Activated T-helper 2 cell treated with anti-CD3 and anti-CD28 coated beads, Interferon-gamma antibody, Interleukin-2, Interleukin-4, amounts not matched to agents 10 μg/mL and 5 μg/mL and 100 μg/mL, durations not matched to agents 14 hours and 24 hours and 36 hours (primary cell): ENCODE measurements around the gene COL5A1. TPM values are rescaled to one million over a fixed set of nuclear protein-coding genes. Genes with fewer than 3 reads are reported as not detected.

Experiments used
- DNase-seq: peaks from one replicate; pipeline ENCODE4 v3.0.0; 2021; ENCODE audit warnings: low spot score
- H3K27ac Mint-ChIP-seq: one replicate; pipeline ENCODE4 v1.8.0; 2021; ENCODE audit warnings: mixed read lengths
- H3K27me3 Mint-ChIP-seq: one replicate; pipeline ENCODE4 v1.8.0; 2021; ENCODE audit warnings: low read depth, mixed read lengths
- H3K36me3 Mint-ChIP-seq: one replicate; pipeline ENCODE4 v1.8.0; 2021; ENCODE audit warnings: low read depth, mixed read lengths
- H3K4me1 Mint-ChIP-seq: one replicate; pipeline ENCODE4 v1.8.0; 2021; ENCODE audit warnings: low read depth, mixed read lengths
- H3K4me3 Mint-ChIP-seq: one replicate; pipeline ENCODE4 v1.8.0; 2021; ENCODE audit warnings: low read depth, mild to moderate bottlenecking, moderate library complexity, mixed read lengths
- H3K9me3 Mint-ChIP-seq: one replicate; pipeline ENCODE4 v1.8.0; 2021; ENCODE audit warnings: mixed read lengths
- intact Hi-C: fragments of 100-400 bp; cut with micrococcal nuclease; formaldehyde crosslinking; loops from one replicate; pipeline ENCODE4 v1.15.1; 2023
- total RNA-seq: library from RNA; stranded (reverse); gene quantifications from 2 replicates; pipeline ENCODE4 v1.2.3, GENCODE V29; 2022

COL5A1 gene
- total RNA-seq, 1 donor from 2014 or later: not detected

DNA sequence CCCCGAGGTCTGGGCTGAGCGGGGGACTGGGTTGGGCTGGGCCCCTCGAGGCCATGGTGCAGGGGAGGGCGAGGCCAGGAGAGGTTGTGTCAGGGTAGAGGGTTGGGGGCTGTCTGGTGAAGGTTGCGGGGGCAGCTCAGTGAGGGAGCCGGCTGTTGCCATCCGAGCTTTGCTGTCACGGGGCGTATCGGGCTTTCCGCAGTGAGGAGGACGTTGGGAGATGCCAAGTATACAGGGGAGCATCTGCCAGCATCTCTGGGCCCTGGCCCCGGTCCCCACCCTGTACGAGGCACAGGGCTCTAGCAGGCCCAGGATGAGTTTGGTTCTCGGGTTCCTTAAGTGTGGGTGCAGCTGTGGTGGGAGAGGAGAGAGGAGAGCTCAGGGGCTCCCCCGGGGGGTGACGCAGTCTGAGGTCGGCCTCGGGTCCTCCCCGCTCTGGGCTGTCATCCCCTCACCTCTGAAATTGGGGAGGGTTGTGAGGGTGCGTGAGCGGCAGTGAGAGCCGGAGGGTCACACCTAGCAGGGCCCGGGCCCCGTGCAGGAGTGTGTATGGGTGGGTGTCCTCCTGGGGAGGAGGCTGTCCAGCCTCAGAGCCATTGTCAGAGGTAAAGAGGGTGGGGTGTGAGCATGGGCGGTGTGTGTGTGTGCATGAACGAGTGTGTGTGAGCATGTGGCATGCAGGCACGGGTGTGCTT lies 87.3 kb downstream of the COL5A1 start:
- H3K4me3 Mint-ChIP-seq: no peak overlapping the region
- H3K4me1 Mint-ChIP-seq: peaks cover 9% of the 10 kb centered on the region
- H3K9me3 Mint-ChIP-seq: peaks cover 4% of the 10 kb centered on the region
- H3K27me3 Mint-ChIP-seq: no peaks in the 10 kb centered on the region
- H3K36me3 Mint-ChIP-seq: no peaks in the 10 kb centered on the region
- DNase-seq: no peak
- no peak overlapping the region for H3K27ac Mint-ChIP-seq
- intact Hi-C loops: no loop called here

DNA sequence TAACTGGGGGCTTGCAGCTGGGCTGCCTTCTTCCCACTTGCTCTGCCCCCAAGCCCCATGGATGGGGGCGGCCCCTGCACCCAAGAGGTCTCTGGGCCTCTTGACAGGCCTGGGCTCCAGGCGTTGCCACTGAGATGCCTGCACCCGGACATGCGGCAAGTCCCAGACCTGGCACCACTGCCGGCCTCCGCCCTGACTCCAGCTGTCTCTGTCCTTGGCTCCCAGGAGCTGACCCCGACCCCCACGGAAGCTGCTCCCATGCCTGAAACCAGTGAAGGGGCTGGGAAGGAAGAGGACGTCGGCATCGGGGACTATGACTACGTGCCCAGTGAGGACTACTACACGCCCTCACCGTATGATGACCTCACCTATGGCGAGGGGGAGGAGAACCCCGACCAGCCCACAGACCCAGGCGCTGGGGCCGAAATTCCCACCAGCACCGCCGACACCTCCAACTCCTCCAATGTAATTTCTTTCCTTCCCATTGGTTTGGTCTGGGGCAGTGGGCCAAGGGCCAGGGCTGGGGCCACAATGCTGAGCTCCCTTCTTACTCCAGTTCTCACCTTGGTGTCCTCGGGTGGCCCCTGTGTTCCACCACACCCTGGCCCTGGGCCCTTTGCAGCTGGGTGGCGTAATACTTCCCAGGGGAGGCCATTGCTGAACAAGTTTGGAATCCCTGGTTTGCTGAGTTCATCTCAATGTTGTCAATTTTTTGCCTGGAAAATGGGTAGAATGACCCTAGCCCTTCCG lies 88.6 kb downstream of the COL5A1 start:
- no peak for DNase-seq
- peaks cover 8% of the 10 kb centered on the region for H3K4me1 Mint-ChIP-seq
- H3K4me3 Mint-ChIP-seq: no peak overlapping the region
- no peaks in the 10 kb centered on the region for H3K36me3 Mint-ChIP-seq
- H3K9me3 Mint-ChIP-seq: peaks cover 4% of the 10 kb centered on the region
- H3K27ac Mint-ChIP-seq: no peak overlapping the region
- intact Hi-C loops: no loop called here
- H3K27me3 Mint-ChIP-seq: no peaks in the 10 kb centered on the region

DNA sequence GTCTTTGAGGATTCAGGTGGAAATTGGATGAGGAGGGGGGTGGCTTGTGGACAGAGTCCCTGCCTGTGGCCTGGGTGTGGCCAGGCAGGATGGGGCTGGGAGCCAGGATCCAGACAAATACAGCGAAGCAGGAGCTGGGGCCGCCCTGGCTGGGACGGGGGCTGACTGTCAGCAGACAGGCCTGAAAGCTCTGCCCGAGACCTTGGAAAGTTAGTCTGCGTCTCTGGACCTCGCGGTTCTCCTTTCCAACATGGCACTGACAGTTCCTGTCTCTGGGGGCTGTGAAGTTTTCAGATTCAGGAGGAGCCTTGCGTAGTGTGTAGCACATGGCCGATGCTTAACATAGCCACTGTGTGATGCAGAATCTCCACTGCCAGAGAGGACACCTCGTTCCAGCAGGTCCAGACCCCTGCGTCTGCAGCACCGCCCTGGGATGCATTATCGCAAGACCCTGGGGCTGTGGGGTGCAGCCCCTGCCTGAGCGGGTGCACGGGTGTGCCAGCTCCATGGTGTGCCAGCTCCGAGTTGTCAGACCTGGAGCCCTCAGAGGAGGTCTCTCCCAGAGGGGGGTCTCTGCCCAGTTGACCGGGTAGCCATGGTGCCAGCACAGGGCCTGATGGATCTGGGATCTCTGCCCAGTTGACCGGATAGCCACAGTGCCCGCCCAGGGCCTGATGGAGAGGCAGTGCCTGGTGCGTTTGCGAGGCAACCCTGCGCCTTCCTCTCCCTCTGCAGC lies 89.3 kb downstream of the COL5A1 start:
- Mint-ChIP-seq H3K36me3 (no peaks in the 10 kb centered on the region), H3K4me1 (peaks cover 1% of the 10 kb centered on the region), H3K9me3 (peaks cover 4% of the 10 kb centered on the region), H3K4me3 (no peak overlapping the region), H3K27ac (no peak overlapping the region), H3K27me3 (no peaks in the 10 kb centered on the region)
- intact Hi-C loops: no loop called here
- no peak for DNase-seq

GRCh38 chr9:134731497-134732391 lies 90.1 kb downstream of the COL5A1 start:
- Mint-ChIP-seq H3K9me3 (peaks cover 4% of the 10 kb centered on the region), H3K36me3 (no peaks in the 10 kb centered on the region), H3K4me1 (no peaks in the 10 kb centered on the region), H3K27ac (no peak overlapping the region), H3K4me3 (no peak overlapping the region), H3K27me3 (no peaks in the 10 kb centered on the region)
- no peak for DNase-seq
- intact Hi-C loops: no loop called here

DNA sequence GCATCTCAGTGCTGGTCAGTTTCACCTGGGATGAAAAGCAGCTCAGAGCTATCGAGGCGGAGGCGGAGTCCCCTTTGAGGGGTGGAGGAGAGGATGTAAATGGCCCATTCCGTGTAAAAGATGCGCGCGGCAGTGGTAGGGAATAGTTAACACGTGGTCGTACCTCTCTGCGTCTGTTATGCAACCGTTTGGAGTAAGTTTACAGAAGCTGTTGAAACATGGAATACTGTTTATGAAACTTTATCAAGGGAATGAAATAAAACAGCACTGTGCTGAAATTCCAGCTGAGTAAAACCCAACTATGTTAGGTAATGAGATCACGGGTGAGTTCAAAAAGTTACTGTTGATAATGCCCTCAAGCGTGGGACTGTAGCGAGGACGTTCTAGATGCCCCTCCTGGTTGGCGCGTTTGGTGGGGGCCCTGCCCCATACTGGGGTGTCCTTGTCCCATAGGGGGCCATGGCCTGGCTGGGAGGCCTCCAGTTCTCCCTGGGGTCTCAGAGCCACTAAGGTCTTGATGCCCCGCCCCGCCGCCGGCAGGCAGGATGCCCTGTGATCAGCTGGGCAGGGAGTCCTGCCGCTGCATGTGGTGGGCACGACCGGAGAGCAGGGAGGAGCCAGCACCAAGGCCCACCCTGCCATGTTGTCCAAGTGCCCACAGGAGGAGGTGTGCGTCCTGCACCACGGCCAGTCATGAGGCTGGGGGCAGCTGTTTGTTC lies 90.9 kb downstream of the COL5A1 start:
- Mint-ChIP-seq H3K27ac (no peak overlapping the region), H3K4me1 (no peaks in the 10 kb centered on the region)
- intact Hi-C loops: no loop called here

GRCh38 chr9:134733480-134734232 lies 92.1 kb downstream of the COL5A1 start:
- no peak for DNase-seq
- Mint-ChIP-seq H3K4me3 (no peak overlapping the region), H3K27me3 (no peaks in the 10 kb centered on the region), H3K27ac (no peak overlapping the region), H3K4me1 (no peaks in the 10 kb centered on the region), H3K9me3 (peaks cover 4% of the 10 kb centered on the region), H3K36me3 (no peaks in the 10 kb centered on the region)
- intact Hi-C loops: no loop called here

More for the DNA sequence above, 90.9 kb downstream of the COL5A1 start:
- no peak for DNase-seq
- no peak overlapping the region for H3K4me3 Mint-ChIP-seq
- H3K36me3 Mint-ChIP-seq: no peaks in the 10 kb centered on the region
- peaks cover 4% of the 10 kb centered on the region for H3K9me3 Mint-ChIP-seq
- no peaks in the 10 kb centered on the region for H3K27me3 Mint-ChIP-seq

- H3K27ac Mint-ChIP-seq: no peak overlapping the region
- intact Hi-C loops: no loop called here
- no peaks in the 10 kb centered on the region for H3K4me1 Mint-ChIP-seq
- peaks cover 2% of the 10 kb centered on the region for H3K9me3 Mint-ChIP-seq
- H3K27me3 Mint-ChIP-seq: no peaks in the 10 kb centered on the region
- no peaks in the 10 kb centered on the region for H3K36me3 Mint-ChIP-seq
- H3K4me3 Mint-ChIP-seq: no peak overlapping the region
- no peak for DNase-seq
These were observed 92.7 kb downstream of the COL5A1 start for GRCh38 chr9:134734270-134734669.

DNA sequence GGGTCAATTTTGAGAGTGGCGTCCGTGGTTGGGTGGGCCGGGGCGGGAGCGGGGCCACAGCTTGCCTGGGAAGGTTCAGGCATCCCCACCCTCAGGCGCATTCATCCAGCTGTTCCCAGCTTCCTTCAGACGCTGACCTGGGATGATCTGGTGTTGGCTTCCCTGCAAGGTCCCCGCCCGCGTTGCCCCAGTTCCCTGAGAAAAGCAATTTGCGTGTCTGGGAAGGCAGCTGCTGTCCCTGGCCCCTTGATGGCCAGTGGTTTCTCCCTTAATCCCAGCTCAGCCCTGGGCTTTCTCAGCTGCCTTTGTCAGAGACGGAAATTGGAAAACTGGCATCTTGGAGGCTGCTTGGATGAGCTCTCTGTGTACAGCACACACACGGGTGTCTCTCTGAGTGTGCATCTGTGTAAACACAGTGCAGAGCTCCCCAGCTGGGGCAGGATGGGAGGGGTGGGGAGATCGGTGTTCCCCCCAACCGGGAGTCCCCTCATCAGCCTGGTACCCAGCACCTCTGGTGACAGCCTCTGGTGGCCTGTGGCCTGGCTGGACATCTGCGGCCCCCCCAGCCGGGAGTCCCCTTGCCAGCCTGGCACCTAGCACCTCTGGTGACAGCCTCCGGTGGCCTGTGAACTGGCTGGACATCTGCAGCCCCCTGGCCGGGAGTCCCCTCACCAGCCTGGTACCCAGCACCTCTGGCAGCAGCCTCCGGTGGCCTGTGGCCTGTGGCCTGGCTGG lies 94.0 kb downstream of the COL5A1 start:
- no peaks in the 10 kb centered on the region for H3K4me1 Mint-ChIP-seq
- H3K4me3 Mint-ChIP-seq: no peak overlapping the region
- H3K9me3 Mint-ChIP-seq: no peaks in the 10 kb centered on the region
- H3K36me3 Mint-ChIP-seq: no peaks in the 10 kb centered on the region
- H3K27me3 Mint-ChIP-seq: no peaks in the 10 kb centered on the region
- intact Hi-C loops: no loop called here
- no peak for DNase-seq
- no peak overlapping the region for H3K27ac Mint-ChIP-seq

- no peak for DNase-seq
- Mint-ChIP-seq H3K27ac (no peak overlapping the region), H3K4me3 (no peak overlapping the region), H3K4me1 (no peaks in the 10 kb centered on the region), H3K9me3 (no peaks in the 10 kb centered on the region), H3K27me3 (no peaks in the 10 kb centered on the region), H3K36me3 (no peaks in the 10 kb centered on the region)
- intact Hi-C loops: no loop called here
These were observed 95.3 kb downstream of the COL5A1 start for GRCh38 chr9:134736791-134737497.

DNA sequence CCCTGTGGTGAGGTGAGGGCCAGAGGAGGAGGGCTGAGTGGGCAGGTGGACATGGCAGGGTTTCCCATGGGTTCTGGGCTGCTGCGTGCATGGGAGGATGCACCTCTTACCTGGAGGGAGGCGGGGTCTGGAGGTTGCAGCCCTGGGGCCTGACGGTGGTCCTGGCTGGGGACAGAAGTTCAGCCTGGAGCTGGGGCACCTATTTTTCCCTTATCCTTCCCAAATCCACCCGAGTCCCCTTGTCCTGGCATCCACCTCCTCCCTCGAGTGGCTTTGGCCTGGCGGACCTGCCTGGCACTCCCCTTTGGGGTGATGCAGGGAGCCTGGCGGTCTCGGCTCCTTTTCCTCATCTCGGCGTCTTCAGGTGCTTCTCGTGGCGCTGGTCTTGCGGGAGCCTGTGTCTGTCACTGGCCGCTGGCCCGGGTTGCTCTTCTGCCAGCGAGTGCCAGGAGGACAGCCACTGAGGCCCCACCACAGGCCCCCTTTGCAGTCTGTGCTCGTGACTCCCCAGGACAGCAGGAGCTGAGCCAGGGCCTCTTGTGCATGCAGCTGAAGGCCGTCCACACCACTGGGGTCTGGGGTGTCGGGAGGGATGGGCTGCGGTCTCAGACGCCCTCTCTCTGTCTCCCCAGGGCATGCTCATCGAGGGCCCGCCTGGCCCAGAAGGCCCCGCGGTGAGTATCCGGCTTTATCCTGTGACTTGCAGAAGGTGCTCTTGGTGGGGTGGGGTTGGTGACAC lies 96.4 kb downstream of the COL5A1 start:
- intact Hi-C loops: no loop called here
- no peaks in the 10 kb centered on the region for H3K4me1 Mint-ChIP-seq
- H3K27me3 Mint-ChIP-seq: no peaks in the 10 kb centered on the region
- no peaks in the 10 kb centered on the region for H3K36me3 Mint-ChIP-seq
- H3K27ac Mint-ChIP-seq: no peak overlapping the region
- no peaks in the 10 kb centered on the region for H3K9me3 Mint-ChIP-seq
- no peak overlapping the region for H3K4me3 Mint-ChIP-seq
- no peak for DNase-seq
